Choroid plexus epithelial cell (primary cell): ENCODE measurements around the gene NPHP3.
A peak's percentile ranks its signal among the peaks of the same experiment; 100 is the strongest.

Experiments
- DNase-seq: peaks from one replicate; pipeline ENCODE4 v3.0.0-alpha.2; 2010; ENCODE audit warnings: low read depth
- H3K4me3 ChIP-seq: 2 replicates; pipeline ENCODE4 v1.5.1; 2011; ENCODE audit warnings: low read depth, mild to moderate bottlenecking, control low read depth, low read length, moderate library complexity
- CTCF ChIP-seq: conservative IDR thresholded peaks from 2 replicates; pipeline ENCODE4 v1.5.1; 2011; ENCODE audit warnings: low read depth, mild to moderate bottlenecking, control low read depth, inconsistent platforms, low read length, moderate library complexity

NPHP3 gene

DNA sequence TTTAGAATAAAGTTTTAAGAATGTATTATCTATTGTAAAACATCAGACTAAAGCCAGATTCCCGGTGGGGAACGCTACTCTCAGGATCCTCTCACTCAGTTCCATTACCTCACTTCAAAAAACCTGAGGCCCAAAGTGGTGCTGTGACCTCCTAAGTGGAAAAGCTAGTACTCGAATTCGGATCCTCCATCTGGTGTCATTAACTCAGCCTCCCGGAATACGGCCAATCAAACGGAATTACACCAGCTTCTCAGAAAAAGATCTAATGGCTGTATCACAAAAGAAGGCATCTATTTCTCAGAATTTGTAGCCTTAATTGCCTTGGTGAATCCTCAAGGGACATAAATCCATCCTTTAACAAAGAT, 63.2 kb downstream of the NPHP3 start:
- no peak for TF ChIP-seq CTCF
- H3K4me3 ChIP-seq, result peak overlapping the region; percentile 97
- no peak for DNase-seq

DNA sequence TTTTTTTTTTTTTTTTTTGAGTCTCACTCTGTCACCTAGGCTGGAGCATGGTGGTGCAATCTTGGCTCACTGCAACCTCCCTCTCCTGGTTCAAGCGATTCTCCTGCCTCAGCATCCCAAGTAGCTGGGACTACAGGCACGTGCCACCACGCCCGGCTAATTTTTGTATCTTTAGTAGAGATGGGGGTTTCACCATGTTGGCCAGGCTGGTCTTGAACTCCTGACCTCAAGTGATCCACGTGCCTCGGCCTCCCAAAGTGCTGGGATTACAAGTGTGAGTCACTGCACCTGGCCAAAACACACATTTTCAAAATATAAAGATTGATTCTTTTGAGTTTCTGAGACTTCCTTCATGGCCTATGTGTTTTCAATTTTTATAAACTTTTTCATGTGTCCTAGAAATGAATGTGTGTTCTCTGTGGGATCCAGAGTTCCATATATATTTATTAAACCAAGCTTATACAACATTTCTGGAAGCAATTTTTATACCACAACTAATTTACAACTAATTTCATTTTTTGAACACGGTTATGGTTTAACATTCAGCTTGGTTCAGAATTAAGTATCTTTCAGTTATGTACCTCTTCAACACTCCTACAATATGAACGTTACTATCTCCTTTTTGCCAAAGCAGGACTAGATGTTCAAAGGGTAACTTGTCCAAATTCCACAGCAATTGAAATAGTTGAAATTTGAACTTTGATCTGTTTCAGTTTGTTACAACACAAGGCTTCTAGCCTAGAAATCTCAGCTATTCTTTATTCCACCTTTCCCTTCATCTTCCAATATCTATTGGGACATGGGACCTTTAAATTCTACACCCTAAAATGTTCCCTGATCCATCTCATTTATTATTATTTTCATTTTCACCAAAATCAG, 64.1 kb downstream of the NPHP3 start:
- TF ChIP-seq CTCF, result no peak
- no peak overlapping the region for H3K4me3 ChIP-seq
- peak; percentile 24 for DNase-seq

DNA sequence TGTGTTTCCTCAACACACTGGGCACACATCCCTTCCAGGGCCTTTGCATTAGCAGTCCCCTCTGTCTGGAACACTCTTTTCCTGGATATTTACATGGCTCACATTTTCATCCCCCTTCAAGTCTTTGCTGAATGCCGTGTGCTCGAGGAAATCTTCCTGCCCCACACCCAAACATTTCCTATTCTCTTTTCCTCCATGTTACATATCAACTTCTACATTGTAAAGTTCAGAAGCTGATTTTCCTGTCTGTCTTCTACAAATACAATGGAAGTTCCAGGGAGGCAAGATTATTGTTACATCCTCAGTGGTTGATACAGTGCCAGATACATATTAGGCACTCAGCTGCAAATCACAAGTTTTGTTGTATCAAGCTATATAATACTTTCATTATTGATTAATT, 66.7 kb downstream of the NPHP3 start:
- no peak for DNase-seq
- no peak for TF ChIP-seq CTCF
- no peak overlapping the region for H3K4me3 ChIP-seq

DNA sequence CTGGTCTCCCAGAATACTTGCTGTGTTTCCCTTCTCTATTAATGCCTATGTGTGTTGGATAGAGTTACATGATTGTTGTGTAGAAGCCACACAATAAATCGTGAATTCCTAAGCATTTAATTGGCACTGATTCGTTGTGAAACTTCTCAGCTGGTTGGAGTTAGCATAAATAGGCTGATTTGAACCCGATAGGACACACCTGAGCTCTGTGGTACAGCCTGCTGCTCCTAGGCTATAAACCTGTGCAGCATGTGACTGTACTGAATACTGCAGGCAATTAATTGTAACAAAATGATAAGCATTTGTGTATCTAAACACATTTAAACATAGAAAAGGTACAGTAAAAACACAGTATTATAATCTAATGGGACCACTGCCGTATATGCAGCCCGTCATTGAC, 67.5 kb downstream of the NPHP3 start:
- DNase-seq, result no peak
- no peak for TF ChIP-seq CTCF
- H3K4me3 ChIP-seq, result no peak overlapping the region

DNA sequence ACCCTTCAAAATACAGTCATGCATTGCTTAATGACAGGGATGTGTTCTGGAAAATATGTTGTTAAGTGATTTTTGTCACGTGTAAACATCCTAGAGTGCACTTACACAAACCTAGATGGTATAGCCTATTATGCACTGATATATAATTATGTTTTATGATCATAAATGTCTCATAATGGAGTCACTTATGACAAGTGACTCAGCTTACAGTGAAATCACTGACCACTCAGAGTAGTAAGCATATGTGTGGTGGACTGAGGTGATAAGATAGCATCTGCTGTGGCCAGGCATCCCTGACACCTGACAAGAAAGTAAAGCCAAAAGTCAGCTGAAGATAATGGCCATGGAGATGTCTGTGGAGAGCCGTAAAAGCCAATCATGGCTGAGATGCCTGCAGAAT, 68.0 kb downstream of the NPHP3 start:
- TF ChIP-seq CTCF, result no peak
- no peak for DNase-seq
- H3K4me3 ChIP-seq, result no peak overlapping the region

DNA sequence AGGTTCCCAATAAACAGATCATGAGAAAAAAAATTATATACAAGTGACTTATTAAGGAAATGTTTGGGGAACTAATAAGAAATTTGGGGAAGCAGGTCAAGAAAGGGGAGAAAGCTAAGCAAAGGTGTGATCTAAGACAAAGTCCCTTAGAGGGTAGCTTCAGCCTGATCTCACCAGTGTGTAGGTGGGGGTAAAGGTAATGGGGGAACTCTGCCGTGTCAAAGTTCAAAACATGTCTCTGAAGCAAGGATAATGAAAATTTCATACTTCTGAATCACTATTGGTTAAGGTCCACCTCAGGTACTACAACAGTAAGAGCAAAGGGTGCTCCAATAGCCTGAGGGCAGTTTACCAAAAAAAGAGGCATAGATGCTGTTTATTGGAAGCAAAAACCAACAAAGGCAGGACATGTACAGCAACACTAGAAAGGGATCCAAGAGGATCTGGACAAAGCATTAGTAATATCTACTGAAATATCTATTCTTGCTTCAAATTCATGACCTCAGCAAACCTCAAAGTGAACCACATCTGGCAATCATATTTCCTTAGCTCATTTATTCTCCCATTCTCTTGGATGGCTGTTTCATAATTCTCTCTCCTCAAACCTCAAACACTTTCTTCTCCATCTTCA, 69.5 kb downstream of the NPHP3 start:
- H3K4me3 ChIP-seq, result no peak overlapping the region
- TF ChIP-seq CTCF, result no peak
- DNase-seq, result peak; percentile 69

GRCh38 chr3:132650153-132650552, 72.1 kb downstream of the NPHP3 start:
- no peak overlapping the region for H3K4me3 ChIP-seq
- DNase-seq, result no peak
- no peak for TF ChIP-seq CTCF
